ENCODE measurements around the gene PTPN12.

GRCh38 chr7:77680266-77680665 is 143.2 kb downstream of the PTPN12 start:
- no peak for TF ChIP-seq CTCF (IDR thresholded peaks at IDR 0.05; ENCODE audit: low read depth, low read length)
- TF ChIP-seq POLR2A (IDR thresholded peaks at IDR 0.05; ENCODE audit: extremely low read depth, insufficient read length) = no peak
- TF ChIP-seq MAX (IDR thresholded peaks at IDR 0.05; ENCODE audit: low read depth, low read length) = no peak

All from NB4 (cell line).